Stimulated activated CD8-positive, alpha-beta memory T cell treated with anti-CD3 and anti-CD28 coated beads, Interleukin-12 subunit alpha, Interleukin-12 subunit beta, amount 100 ng/mL, for 1 hour (primary cell): ENCODE data around the gene INPP5A.
"Not testable (repeated sequence)": the region's sequence is repeated elsewhere in the genome, so short reads cannot be mapped to it uniquely, and the experiment has no call there.

Source experiments
- DNase-seq: peaks from one replicate; pipeline ENCODE4 v3.0.0-alpha.2; 2020; ENCODE audit warnings: low read depth

Gene INPP5A

DNA sequence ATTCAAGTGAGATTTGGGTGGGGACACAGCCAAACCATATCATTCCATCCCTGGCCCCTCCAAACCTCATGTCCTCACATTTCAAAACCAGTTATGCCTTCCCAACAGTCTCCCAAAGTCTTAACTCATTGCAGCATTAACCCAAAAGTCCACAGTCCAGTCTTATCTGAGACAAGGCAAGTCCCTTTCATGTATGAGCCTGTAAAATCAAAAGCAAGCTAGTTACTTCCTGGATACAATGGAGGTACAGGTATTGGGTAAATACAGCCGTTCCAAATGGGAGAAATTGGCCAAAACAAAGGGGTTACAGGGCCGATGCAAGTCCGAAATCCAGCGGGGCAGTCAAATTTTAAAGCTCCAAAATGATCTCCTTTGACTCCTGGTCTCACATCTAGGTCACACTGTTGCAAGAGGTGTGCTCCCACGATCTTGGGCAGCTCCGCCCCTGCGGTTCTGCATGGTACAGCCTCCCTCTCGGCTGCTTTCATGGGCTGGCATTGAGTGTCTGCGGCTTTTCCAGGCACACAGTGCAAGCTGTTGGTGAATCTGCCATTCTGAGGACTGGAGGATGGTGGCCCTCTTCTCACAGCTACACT is 61.5 kb downstream of the INPP5A start:
- DNase-seq = not testable (repeated sequence)

DNA sequence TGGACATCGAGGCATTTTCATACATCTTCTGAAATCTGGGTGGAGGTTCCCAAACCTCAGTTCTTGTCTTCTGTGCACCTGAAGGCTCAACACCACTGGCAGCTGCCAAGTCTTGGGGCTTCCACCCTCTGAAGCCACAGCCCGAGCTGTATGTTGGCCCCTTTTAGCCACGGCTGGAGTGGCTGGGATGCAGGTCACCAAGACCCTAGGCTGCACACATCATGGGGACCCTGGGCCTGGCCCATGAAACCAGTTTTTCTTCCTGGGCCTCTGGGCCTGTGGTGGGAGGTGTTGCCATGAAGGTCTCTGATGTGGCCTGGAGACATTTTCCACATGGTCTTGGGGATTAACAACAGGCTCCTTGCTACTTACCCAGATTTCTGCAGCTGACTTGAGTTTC is 62.1 kb downstream of the INPP5A start:
- no peak for DNase-seq

- no peak for DNase-seq
Measured at GRCh38 chr10:132600416-132600815, 62.8 kb downstream of the INPP5A start.

- DNase-seq = no peak
Measured at GRCh38 chr10:132601567-132601966, 64.0 kb downstream of the INPP5A start.

DNA sequence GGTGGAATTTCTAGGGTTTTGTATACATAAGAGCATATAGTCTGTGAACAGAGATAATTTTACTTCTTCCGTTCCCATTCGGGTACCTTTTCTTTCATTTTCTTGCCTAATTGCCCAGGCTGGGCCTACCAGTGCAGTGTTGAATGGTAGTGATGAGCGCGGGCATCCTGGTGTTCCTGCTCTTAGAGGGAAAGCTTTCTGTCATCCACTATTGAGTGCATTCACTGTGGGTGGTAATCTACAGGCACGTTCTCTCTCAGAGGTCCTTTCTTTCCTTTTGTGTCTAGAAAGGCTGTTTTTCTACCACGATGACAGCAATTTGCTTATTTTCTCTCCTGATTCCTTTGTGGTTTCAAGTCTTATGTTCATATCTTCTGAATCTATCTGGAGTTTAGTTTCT is 65.0 kb downstream of the INPP5A start:
- no peak for DNase-seq

DNA sequence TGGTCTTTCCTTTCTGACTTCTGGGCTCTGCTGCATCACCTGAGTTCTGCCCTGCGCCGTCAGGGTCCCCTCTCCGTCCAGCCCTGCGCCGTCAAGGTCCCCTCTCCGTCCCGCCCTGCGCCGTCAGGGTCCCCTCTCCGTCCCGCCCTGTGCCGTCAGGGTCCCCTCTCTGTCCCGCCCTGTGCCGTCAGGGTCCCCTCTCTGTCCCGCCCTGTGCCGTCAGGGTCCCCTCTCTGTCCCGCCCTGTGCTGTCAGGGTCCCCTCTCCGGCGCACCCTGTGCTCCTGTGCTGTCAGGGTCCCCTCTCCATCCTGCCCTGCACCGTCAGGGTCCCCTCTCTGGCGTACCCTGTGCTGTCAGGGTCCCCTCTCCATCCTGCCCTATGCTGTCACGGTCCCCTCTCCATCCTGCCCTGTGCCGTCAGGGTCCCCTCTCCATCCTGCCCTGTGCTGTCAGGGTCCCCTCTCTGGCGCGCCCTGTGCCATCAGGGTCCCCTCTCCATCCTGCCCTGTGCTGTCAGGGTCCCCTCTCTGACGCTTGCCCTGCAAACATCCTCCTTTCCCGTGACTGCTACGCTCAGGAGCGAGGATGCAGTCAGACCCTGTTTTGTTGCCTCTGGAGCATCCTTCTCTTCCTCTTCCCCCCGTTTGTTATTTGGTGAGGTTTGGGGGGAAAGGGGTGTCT is 66.4 kb downstream of the INPP5A start:
- DNase-seq = no peak

DNA sequence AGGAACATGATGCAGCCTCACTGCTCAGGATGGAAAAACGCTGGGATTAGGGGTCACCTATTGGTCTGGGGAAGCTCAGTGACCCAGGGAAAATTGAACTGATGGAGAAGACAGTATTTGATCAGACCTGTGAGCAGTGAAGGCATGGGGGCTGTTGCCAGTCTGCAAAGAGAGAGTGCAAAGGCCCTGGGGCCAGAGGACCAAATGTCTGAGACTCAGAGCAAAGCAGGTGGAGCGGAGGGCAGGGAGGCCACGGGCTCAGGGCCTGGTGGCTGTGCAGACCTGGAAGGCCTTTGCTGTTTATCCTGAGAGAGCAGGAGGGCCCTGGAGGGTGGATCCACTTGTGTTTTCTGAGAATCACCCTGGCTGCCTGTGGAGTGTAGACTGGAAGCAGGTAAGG is 67.1 kb downstream of the INPP5A start:
- no peak for DNase-seq

DNA sequence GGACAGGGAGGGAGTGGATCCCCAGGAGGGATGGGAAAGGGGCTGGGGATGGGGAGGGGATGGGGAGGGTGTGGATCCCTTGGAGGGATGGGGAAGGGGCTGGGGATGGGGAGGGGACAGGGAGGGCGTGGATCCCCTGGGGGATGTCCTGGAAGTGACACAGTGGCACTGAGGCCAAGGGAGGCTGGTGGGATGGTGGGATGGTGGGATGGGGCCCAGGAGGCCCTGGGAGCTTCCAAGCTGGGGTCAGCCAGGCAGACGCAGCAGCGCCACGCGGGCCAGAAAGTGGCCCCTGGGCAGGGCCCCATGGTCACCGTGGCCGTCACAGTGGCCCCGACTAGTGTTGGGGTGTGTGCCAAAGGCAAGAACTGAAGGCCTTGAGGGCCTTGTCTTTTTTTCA is 67.8 kb downstream of the INPP5A start:
- DNase-seq = no peak

- no peak for DNase-seq
Measured at GRCh38 chr10:132606031-132606491, 68.5 kb downstream of the INPP5A start.

DNA sequence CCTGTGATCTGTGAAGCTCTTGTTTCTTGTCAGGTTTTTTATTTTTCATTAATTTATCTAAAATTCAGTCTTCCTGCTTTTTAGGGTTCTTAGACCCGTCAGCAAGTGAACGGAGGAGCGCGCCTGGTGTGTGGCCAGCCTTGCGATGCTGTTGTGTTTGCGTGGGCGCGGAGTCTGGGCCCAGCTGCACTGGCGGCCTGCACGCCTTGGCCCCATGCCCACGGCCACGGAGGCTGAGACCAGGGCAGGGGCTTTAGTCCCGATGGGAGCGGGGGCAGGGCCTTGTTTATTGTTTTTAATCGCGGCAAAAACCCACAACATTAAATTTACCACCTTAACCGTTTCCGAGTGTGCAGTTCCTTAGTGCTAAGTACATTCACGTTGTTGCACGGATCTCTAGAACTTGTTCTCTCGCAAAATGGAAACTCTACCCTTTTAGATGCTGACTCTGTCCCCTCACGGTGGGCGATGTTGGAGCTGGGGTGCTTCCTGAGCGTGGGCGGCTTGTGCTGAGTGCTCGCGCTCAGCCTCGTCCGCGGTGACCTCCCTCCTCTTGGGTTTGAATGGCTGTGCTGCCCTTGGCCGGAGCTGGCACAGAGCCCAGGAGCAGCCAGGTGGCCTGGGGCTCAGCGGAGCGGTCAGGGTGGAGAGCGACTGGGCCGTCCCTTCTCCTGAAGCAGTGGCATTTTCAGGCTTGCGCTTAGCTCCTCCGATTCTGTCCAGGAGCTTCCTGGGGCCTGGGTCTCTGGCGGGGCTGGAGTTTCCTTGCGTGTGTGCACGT is 69.1 kb downstream of the INPP5A start:
- DNase-seq = no peak

GRCh38 chr10:132607491-132607890 is 69.9 kb downstream of the INPP5A start:
- DNase-seq = no peak

- no peak for DNase-seq
Measured at GRCh38 chr10:132607961-132608495, 70.4 kb downstream of the INPP5A start.

DNA sequence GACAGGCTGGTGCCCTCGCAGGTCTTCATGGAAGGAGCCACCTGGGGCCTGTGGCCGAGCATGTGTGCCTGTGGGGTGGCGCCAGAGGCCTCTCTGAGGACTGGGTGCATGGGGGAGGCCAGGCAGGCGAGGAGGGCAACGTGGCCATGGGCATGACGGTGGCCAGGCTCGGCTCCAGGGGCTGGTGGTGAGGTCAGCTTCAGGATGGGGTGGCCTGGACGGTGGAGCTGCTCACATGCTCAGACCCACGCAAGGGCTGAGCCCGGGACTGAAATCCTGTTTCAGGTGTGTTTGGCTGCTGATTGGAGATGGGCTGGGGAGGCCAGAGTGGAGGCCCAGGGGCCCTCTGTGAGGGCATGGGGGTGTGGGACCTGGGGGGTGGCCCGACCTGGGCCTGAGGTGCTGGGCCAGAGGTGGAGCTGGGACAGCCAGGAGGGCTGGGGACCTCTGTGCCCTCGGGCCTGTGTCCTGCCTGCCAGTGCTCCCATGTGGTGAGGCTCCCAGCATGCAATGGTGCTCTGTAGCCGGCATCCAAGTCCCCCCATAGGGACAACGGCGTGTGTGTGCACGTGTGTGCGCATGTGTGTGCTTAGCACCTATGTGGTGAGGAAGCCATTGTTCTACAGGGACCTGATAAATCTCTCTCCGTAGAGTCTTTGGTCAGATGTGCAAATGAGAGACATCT is 71.1 kb downstream of the INPP5A start:
- DNase-seq = no peak

DNA sequence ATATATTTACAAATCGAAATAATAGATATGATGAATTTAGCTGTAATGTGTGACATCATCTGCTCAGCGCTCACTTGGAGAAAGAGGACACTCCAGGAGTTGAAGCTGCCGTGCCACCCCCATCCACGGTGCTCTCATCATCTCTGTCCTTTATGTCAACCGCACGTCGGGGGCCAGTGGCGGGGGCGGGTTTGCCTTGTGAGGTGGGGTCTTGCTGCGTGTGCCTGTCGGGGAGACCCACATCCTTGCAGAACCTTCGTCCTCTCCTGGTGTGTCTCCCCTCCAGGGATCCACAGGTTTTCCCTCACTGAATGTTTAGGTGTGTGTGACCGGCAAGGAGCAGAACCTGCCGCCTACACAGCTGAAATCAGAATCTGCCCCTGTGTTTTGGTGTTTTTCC is 71.6 kb downstream of the INPP5A start:
- no peak for DNase-seq

DNA sequence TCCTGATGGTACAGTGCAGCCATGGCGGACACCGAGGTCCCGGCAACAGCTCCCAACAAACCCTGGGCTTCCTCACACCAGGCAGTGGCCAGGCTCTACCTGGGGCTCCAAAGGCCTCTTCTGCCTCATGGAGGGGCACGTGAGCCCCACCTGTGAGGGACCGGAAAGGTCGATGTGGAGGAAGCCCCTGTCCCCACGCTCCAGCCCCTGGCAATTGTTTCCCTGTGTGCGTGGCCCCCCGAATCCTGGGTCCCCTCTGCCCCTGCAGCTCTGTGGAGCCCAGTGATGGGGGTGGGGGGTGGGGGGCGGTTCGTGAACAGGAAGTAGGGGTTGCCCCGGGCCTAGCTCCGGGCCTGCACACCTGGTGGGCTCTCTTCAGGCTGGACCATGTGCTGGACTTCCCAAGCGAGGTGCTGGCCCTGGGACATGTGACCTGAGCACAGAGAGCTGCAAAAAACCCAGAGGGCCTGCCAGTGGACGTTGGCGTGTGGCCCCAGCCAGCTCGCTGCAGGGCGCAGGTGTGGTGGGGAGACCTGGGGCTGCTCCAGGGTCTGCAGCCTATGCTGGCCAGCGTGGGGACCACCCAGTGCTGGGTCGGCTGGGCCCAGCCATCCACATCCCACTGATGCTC is 72.6 kb downstream of the INPP5A start:
- DNase-seq = no peak

DNA sequence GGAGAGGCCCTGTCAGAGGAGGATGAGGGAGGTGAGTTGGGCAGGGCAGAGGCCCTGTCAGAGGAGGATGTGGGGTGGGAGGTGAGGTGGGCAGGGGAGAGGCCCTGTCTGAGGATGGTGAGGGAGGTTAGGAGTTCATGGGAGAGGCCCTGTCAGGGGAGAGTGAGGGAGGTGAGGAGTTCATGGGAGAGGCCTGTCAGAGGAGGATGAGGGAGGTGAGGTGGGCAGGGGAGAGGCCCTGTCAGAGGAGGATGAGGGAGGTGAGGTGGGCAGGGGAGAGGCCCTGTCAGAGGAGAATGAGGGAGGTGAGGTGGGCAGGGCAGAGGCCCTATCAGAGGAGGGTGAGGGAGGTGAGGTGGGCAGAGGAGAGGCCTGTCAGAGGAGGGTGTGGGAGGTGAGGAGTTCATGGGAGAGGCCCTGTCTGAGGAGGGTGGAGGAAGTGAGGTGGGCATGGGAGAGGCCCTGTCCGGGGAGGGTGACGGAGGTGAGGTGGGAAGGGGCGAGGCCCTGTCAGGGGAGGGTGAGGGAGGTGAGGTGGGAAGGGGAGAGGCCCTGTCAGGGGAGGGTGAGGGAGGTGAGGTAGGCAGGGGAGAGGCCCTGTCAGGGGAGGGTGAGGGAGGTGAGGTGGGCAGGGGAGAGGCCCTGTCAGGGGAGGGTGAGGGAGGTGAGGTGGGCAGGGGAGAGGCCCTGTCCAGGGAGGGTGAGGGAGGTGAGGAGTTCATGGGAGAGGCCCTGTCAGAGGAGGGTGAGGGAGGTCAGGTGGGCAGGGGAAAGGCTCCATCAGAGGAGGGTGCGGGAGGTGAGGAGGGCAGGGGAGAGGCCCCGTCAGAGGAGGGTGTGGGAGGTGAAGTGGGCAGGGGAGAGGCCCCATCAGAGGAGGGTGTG is 73.7 kb downstream of the INPP5A start:
- DNase-seq = no peak

GRCh38 chr10:132611986-132612385 is 74.4 kb downstream of the INPP5A start:
- no peak for DNase-seq

DNA sequence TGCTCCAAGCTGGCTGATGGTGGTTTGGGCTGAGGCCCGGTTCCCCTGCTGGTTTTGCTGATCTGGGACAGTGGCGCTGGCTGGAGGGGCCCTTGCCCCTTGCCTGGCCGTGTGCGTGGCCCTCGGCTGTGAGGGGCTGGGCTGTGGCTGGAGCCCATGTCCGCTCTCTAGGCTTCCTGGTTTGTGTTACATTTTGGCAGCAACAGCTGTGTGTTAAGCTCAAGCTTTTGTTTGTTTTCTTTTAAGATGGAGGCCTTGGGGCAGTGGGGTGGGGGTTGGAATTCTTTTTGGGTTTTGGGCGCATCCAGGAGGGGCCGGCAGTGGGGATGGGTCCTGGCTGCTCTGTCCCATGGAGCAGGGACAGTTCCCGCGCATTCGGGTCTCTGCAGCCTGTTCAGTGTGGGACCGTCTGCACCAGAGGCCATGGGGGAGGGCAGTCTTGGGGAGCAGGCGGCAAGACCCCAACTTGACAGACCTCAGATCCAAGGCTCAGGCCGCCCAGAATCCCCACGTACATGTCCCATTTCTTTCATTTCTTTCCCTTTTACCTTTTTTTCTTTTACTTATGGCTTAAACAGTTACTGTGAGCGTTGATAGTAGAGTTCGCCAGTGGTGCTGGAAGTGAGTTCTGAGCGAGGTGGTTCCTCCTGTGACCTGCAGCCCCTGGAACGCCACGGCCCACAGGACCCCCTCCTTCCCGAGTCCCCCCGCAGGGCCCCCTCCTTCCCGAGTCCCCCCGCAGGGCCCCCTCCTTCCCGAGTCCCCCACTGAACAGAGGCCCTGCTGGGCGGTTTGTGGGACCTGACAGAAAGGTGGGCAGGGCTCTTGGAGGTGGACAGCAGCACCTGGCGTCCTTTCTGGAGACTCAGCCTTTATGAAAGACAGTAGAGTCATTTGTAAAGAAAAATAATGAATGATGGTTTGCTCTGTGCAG is 75.3 kb downstream of the INPP5A start:
- no peak for DNase-seq

DNA sequence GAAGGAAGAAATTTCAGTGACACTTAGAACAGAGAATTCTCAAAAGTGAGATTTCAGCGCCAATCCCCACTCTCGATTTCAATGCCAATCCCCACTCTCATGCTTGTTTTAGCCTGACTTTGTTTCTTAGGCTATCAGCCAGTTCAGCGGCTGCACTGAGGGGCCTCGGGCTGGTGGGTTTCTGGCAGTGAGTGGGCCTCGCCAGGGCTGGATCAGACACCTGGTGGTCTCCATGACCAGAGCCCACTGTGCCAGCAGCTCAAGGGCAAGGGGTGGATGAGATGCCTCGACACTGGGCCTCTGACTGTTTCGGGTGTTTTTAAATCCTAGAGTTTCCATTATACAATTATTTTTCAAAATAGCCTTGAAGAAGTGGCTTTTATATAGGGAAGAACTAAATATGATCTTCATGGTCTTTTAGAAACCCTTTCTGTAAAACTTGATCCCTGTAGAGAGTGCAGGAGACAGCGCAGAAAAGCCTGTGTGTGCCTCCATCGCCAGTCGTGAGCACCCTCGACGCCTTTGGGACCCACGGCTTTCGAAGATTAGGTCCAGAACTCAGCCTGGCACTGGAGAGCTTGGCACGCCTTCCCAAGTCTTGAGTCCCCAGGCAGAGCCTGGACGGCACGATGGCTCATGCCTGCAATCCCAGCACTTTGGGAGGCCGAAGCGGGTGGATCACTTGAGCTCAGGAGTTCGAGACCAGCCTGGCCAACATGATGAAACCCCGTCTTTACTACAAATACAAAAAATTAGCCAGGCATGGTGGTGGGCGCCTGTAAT is 76.2 kb downstream of the INPP5A start:
- no peak for DNase-seq
